IPS-18c (cell line): ENCODE results near the gene LSM2.

ENCODE experiments used
- H3K4me3 ChIP-seq: 2 replicates; pipeline ENCODE4 v1.7.0; 2013; ENCODE audit warnings: low read depth, mild to moderate bottlenecking, low read length, moderate library complexity; ENCODE audit not compliant: insufficient read depth
- H3K9me3 ChIP-seq: one replicate; pipeline ENCODE4 v1.6.1; 2013; ENCODE audit warnings: mild to moderate bottlenecking, low read length, moderate library complexity; ENCODE audit not compliant: control insufficient read depth, insufficient read depth

Gene LSM2

DNA sequence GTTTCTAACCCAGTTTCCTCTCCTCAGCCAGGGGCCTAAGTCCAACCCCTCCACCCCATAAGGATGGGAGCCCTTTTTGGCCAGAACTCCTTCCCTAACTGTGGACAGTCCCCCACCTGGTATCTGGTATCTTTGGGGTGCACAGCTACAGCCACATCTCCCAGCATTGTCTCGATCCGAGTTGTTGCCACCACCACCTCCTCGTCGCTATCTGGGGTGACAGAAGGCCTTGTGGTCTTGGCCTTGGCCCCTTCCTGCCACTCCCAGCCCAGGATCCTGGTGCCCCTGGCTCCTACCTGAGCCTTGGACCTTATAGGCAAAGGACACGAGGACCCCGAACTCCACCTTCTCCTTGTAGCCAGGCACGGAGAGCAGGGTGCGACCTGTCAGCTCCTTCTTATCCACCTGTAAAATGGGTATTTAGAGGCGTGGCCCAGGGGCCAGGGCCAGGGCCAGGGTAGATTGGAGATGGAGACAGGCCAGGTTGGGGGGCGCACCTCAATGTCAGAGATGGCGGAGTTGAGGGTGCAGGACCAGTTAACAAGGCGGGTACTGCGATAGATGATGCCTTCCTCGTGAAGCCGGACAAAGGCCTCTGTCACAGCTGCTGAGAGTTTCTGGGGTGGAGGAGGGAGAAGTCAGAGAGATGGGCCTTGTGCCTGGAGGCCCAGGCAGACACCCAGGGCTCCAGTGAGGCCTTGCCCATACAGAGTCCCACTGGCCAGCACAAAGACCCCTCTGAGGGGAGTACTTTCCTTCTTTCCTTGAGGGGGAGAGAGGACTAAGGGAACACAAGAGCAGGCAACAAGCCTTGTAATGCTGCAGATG is 22.5 kb downstream of the LSM2 start:
- Histone ChIP-seq H3K4me3 (no peak overlapping the region), H3K9me3 (no peaks in the 10 kb centered on the region)

DNA sequence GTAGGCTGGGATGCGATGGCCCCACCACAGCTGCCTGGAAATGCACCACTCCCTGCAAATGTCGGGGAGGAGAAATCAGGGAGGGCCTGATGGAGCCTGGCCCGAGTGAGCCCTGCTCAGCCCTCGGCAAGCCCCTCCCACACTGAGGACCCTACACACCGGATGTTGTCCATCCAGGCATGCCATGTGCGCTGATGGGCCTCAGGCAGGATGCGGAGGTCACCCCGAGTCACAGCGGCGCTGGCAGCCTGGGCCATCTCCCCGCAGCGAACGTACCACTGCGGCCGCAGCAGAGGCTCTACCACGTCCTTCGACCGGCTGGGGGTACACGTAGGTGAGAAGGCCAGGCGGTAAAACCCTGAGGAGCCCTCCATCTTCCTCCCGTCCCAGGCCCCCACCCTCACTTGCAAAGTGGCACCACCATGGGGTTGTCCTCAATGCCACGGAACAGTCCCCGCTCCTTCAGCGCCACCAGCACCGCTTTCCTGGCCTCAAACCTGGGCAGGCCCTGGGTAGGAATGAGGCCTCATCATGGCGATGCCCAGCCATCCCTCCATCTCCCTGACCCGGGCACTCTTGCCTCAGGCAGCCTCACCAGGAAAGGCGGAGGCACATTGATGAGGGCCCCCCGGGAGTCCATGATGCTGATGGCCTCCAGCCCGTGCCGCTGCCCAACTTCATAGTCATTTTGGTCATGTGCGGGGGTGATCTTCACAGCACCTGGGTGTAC is 24.5 kb downstream of the LSM2 start:
- Histone ChIP-seq H3K9me3 (no peaks in the 10 kb centered on the region), H3K4me3 (no peak overlapping the region)

DNA sequence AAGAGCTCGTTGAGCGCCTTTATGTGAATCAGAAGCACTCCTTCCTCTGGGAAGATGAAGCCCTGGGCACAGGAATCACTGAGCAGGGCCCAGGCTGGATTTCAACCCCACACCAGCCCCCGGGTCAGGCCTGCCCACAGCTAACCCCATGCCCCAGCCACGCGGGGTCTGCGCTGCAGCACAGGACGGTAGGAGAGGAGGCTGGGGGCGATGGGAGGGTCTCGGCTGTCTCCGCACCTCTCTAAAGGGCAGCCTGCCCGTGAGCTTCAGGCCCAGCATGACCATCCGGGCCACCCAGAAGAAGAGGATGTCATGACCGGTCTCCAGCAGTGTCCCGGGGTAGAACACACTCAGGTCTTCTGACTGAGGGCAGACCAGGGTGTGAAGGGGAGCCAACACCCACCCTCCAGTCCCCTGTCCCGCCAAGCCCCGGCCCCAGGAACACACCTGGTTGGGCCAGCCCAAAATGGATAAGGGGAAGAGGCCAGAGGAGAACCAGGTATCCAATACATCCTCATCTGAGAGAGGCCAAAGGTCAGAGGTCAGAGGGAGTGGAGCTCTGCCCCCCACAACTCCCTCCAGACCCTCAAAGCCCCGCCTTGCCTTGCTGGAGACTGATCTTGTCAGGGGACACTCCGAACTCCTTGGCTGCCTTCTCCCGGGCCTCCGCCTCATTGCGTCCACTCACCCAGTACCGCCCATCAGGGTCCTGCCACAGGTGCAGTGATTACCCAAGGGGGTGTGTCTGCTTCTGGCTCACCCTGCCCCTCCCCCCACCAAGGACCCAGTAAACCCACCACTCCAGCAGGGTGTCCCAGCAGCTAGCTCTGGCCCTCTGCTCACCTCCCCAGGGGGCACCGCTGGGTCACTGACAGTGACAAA is 25.3 kb downstream of the LSM2 start:
- H3K4me3 ChIP-seq = no peak overlapping the region

DNA sequence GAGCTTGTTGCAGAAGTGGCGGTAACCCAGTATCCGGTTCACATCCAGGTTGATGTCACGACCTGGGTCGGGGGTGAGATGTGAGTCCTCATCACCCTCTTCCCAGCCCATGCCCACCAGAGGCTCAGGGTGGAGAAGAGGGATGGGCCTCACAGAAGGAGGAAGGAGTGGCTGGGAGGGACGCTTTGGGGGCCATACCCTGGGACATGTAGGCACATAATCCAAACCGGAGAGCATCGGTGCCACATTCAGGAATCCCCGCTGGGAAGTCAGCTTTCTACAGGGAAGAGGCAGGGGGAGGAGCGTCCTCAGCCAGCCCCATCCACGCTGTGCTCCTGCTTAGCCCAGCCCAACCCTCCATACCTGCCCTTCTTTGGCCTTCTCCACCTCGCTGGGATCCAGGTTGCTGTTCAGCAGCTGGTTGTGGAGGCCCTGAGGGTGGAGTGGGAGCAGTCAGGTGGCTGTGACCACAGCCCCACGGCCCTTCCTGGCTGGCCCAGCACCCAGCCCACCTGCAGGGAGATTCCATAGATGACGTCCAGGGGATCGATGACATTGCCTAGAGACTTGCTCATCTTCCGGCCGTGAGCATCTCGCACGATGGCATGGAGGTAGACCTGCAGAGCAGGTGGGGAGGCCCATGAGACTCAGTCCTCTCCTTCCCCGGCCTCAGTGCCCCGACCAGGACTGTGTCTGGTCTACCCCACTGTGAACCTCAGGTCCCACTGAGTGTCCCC is 26.1 kb downstream of the LSM2 start:
- Histone ChIP-seq H3K4me3 (no peak overlapping the region), H3K9me3 (no peaks in the 10 kb centered on the region)

More for the DNA sequence above, 25.3 kb downstream of the LSM2 start:
- H3K9me3 ChIP-seq = no peaks in the 10 kb centered on the region

DNA sequence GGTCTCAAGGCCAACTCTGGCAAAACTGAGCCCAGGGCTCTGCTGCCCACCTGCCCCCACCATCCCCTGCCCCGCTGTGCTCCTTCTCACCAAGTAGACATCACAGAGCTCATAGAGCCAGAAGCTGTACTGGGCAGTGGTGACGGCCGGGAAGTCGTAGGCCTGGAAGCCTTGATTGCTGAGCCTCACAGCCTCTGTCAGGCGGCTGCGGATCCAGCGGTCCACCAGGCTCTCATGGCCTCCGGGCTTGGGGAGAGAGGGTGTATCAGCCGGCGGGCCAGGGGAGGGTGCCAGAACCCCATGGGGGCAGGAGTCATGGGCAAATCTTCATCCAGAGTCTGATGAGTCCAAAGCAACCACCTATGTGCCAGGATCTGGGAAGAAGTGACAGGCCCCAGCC is 26.9 kb downstream of the LSM2 start:
- H3K4me3 ChIP-seq = no peak overlapping the region
- H3K9me3 ChIP-seq = no peaks in the 10 kb centered on the region

DNA sequence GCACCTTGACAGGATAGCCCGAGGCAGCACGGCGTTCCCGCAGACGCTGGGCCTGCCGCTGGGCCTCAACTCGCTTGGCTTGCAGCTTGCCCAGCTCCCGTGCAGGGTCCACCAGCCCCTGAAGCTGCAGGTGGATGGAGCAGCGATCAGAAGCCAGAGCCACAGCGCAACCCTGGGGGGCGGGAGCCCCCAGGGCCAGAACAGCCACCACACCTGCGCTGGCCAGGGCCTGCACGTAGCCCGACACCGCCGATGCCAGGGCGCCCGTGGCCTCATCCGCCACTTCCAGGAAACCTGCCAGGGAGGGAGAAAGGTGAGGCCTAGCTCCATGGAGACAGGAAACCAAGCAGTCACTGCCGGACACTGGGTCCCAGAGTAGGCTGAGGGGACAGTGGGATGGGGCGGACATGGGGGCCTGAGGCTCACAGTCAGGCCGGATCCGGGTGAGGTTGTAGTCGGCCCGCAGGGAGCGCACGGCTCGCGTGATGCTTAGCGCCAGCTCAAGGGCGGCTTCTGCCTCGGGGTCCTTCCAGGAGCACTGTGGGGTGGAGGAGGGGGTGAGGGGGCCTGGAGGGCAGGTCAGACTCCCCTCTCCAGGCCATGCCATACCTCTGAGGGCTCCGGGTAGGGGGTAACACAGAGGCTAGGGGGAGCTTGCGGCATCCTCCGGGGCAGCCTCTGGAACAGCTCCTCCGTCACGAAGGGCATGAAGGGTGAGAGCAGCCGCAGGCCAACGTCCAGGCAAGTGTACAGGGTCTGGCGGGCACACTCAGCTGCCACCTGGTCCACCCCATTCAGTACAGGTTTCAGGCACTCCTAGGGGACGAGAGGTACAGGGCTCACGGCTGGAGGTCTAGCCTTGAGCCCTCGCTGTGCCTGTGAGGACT is 27.5 kb downstream of the LSM2 start:
- Histone ChIP-seq H3K9me3 (no peaks in the 10 kb centered on the region), H3K4me3 (no peak overlapping the region)

DNA sequence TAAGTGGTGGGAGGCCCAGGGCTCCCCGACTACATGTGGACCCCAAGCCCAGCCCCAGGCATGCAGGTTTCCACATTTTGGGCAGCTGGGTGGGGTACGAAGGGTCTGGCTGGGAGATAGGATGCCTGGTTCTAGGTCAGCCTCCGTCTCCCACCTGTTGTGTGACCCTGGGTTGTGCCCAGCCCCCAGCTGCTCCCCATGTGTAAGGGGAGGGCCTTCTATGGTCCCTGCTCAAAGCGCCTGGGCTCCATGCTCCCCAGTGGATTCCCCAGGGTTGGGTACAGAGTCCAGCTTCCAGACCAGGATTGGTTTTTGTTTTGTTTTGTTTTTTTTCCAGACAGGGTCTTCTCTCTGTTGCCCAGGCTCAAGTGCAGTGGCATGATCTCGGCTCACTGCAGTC is 28.6 kb downstream of the LSM2 start:
- H3K9me3 ChIP-seq = no peaks in the 10 kb centered on the region
- H3K4me3 ChIP-seq = no peak overlapping the region

DNA sequence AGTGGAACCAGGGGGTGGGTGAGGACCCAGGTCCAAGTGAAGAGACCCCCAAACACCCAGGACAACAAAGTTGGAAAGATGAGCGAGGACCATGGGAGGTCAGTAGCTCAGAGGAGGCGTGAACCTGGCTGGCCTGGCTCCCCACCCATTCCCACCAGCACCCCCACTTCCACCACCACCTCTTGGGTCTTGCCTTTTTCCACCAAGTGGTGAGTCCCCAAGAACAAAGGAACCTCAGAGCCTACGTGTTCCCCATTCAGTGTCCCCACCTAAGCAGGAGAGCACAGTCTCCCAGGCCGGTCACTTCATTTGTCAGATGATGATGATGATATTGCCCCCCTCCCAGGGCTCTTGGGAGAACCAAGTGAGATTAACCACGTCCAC is 29.1 kb downstream of the LSM2 start:
- Histone ChIP-seq H3K4me3 (no peak overlapping the region), H3K9me3 (no peaks in the 10 kb centered on the region)

DNA sequence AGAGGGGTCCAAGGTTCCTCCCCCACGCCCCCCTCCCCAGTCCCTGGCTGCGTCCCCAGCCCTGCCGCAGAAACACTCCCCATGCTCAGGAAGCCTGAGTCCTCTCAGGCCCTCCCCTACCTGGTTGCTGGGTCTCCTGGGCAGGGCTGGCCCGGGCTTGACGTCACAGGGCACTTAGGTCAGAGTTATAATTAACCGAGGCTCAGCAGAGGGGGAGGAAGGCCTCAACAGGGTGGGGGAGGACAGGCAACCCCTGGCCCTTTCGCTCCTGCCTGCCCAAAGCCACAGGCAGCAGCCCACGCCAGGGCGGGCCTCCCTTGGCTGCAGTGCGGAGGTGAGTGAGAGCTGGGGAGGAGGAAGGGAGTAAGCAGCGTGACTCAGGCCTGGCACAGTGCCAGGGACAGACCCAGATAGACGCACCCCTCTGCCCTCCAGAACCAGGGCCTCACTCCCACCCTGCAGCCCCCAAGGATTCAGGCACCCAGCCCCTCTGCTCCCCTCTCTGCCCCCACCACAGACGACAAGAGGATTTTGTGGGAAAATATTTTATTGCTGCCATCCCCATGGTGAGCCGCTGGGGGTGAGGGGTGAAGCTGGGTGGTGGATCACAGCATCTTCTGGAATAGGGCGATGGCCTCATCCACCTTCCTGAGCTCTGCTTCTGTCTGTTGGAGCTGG is 29.6 kb downstream of the LSM2 start, which contains the start of gene VWA7:
VWA7 (minus strand) TSS at position 340 of the 678 bp plus-strand sequence. CDS start 549 bp downstream, outside the sequence.
- no peaks in the 10 kb centered on the region for H3K9me3 ChIP-seq
- no peak within 1 kb of the TSS; the same call in 1 of the 2 replicates for H3K4me3 ChIP-seq

DNA sequence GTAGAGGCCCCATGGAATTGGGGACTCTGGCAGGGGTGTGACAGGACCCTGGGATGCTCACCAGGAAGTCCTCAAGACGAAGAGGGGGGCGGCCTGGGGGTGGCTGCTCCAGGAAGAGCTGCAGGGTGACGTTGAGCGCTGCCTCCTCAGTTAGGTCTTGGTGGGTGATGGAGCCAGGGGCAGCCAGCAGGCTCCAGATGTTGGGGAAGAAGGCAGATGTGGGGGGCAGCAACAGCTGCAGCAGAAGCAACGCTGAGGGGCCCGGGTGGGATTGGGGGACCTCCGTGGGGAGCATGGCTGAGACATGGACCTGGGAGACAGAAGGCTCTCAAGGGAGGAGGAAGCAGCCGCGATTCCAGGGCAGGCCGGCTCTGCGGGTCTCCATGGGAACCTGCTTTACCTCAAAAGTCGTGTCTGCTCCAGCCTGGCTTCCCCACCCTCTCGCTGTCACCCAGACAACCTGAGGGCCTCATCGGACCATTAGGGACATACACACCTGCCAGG is 30.2 kb downstream of the LSM2 start:
- H3K9me3 ChIP-seq = no peaks in the 10 kb centered on the region
- no peak overlapping the region for H3K4me3 ChIP-seq

DNA sequence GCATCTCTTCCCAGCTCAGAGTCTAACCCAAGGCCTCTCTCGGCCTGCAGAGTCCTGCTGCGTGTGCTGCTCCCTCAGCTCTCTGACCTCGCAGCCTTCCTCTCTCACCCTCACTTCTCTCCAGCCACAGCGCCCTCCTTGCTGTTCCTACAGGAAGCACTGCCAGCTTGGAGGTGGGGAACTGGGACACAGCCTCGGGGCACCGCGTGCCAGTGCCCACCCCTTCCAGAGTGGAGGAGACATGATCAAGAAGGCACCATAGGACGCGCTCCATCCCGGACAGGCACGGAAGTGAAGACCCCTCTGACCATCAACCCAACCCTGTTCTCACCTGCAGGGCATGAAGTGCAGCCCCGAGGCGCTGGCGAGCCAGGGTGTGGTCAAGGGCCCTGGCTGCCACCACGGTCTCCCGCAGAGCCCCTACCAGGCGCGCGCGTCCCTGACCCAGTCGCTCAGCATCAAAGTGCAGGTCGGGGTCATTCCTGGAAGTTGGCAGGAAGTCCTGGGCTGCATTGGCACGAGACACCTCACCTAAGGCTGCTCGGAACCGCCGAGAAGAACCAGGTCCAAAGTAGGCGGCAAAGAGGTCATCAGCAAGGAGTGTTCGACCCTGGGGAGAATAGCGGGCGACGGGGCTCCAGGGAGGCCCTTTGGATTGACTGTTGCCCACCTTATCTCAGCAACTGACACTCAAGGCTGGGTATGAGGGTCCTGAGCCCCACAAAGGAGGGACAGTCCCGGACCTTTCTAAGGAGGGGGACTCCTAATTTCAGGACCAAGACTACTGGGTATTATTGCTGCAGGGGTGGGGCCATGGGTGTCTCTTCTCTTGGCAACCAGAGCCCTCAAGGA is 30.9 kb downstream of the LSM2 start:
- Histone ChIP-seq H3K9me3 (no peaks in the 10 kb centered on the region), H3K4me3 (no peak overlapping the region)

DNA sequence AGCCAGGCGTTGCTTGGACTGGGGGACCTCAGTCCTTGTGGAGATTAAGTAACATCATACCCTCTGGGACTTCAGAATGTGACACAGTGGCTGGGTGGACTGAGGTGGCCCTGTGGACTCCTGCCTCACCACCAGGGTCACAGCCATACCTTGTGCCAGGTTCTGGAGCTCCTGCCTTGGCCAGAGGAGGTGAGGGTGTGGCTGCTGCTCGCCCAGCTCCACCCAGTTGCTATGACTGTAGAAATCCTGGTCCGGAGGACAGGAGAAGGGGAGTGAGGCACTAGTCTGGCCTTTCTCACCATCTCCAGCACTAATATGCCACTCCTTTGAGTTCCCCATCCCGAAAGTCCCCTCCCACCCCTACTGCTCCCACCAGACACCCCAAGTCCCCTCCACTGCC is 31.6 kb downstream of the LSM2 start:
- Histone ChIP-seq H3K4me3 (no peak overlapping the region), H3K9me3 (no peaks in the 10 kb centered on the region)

DNA sequence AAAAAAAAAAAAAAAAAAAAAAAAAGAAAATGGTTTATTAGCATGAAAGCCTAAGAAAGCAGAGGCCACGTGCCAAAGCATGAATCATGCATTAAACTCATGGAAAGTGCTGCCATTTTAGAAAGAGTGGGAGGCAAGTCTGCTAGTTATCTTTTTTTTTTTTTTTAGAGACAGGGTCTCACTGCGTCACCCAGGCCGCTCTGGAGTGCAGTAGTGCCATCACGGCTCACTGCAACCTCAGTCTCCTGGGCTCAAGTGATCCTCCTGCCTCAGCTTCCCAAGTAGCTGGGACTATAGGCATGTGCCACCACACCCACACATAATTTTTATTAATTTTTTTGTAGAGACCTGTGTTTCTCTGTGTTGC is 34.8 kb downstream of the LSM2 start:
- no peaks in the 10 kb centered on the region for H3K9me3 ChIP-seq
- H3K4me3 ChIP-seq = no peak overlapping the region

DNA sequence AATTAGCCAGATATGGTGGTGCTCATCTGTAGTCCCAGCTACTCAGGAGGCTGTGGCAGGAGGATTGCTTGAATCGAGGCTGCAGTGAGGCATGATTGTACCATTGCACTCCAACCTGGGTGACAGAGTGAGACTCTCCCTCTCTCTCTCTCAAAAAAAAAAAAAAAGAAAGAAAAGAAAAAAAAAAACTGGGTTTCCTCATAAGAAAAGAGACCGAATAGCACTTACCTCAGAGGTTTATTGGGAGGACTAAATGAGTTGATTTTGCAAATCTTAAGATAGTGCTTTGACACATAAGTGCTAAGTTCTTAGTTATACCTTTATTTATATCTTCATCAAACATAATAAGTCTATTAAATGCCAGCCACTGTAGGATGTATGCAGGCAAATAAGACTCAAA is 35.9 kb downstream of the LSM2 start:
- H3K9me3 ChIP-seq = no peaks in the 10 kb centered on the region
- no peak overlapping the region for H3K4me3 ChIP-seq
